GM19238 (cell line): ENCODE measurements around the gene TNFRSF18.
"Not testable (repeated sequence)": the region's sequence is repeated elsewhere in the genome, so short reads cannot be mapped to it uniquely, and the experiment has no call there.

Experiments
- DNase-seq: peaks from one replicate; pipeline ENCODE4 v3.0.0; 2011; ENCODE audit warnings: low spot score; ENCODE audit not compliant: insufficient read length

The TNFRSF18 gene

DNA sequence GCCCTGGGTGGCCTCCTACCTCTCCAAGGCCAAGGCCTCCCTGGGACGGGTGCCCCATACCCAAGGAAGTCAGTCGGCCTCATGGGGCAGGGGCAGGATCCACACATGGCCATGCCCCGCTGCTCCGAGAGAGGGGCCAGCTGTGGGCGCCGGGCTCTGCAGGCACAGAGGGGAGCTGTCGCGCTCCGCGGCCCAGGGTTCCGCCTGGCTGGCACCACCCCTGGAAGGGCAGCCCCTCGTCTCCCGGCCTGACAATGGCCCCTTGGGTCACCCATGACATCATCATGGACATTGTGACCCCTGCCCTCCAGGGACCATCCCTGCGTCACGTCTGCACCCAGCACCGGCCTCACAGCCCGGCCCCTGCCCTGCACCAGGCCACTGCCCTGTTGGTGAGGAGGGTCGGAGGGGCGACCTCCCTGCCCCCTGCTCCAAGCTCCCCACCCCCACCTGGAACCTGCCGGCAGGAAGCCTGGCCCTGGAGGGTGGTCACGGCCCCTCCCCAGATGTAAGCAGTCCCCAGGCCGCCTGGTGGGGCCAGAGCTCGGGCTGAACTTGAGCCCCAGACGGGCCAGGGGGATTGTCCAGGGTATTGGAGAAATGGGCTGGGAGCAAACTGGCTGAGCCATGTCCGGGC lies 26.9 kb downstream of the TNFRSF18 start:
- no peak for DNase-seq

DNA sequence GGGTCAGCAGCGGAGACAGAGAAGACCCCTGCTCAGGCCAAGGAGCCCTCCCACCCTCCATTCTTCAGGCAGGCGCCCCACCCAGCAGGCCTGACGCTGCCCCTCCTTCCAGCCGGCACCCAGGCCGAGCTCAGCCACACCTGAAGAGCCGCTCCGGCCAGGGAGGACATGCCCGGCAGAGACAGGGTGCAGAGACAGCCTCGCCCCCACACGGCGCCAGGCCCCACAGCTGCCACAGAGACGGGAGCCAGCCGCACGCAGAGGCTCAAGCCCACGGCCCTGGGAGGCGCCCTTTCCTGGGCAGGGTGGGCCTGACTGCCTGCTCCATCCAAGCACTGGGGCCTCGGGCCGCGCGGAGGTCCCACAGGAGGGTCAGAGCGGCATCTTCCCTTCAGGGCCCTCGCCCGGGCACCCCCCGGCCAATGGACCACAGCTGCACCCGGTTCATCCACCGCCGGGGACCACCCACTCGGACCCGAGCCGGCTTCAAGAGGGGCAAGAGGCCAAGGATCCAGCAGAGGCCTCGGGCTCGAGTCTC lies 27.5 kb downstream of the TNFRSF18 start:
- no peak for DNase-seq

DNA sequence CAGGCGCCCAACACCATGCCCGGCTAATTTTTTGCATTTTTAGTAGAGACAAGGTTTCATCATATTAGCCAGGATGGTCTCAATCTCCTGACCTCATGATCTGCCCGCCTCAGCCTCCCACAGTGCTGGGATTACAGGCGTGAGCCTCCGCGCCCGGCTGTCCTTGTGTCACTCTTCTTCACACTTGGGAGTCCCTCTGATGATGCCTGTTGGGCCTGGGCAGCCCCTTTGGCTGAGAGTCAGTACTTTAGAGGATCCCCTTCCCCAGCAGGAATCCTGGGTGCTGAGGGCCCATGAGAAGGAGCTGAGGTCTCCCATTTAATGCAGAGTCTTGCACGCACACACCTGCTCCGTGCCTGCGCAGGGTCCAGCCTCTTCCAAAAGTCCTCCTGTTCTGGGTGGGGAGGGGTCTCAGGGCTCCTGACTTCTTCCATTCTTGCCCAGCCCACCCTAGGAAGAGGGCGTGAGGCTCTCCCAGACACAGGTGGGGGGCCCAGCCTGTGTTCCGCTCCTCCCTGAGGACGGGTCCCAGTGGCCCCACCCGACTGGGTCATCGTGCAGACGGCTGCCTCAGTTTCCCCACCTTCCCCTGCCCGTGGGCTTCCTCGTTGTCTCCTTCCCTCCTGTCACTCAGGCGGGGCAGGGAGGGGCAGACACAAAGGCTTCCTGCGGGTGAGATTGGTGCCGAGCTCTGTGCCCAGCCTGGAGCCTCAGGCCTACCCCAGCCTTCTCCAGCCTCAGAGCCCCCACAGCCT lies 28.8 kb downstream of the TNFRSF18 start:
- no peak for DNase-seq

DNA sequence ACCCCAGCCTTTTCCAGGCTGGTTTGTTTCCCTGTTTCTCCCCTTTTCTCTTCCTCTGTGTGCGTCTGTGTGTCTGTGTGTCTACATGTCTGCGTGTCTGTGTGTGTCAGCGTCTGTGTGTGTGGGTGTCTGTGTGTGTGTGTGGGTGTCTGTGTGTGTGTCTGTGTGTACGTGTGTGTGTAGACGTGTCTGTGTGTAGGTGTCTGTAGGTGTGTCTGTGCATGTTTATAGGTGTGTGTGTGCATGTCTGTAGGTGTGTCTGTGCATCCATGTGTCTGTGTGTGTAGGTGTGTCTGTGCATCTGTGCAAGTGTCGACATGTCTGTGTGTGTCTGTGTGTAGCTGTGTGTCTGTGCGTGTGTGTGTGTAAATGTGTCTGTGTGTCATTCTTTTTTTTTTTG lies 29.5 kb downstream of the TNFRSF18 start:
- no peak for DNase-seq

DNA sequence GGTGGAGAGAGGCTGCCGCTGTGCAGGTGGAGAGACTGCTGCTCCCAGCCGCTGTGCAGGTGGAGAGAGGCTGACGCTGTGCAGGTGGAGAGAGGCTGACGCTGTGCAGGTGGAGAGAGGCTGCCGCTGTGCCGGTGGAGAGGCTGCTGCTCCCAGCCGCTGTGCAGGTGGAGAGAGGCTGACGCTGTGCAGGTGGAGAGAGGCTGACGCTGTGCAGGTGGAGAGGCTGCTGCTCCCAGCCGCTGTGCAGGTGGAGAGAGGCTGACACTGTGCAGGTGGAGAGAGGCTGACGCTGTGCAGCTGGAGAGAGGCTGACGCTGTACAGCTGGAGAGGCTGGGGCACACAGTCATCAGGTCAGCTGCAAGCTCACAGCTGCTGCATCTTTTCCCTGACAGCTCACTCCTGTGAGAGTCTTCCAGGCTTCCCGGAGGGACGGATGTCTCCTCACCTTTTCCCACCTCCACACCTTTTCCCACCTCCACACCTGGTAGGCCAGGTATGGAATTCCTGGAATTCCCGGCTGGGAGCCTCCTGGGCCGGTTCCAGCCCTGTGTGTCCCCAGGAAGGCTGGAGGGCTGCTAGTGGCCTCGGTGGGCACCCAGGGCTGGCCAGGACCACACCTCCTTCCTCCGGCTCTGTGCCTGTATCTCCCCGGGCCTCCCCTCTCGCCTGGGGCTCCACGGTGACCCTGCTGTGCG lies 30.2 kb downstream of the TNFRSF18 start:
- DNase-seq: not testable (repeated sequence)

DNA sequence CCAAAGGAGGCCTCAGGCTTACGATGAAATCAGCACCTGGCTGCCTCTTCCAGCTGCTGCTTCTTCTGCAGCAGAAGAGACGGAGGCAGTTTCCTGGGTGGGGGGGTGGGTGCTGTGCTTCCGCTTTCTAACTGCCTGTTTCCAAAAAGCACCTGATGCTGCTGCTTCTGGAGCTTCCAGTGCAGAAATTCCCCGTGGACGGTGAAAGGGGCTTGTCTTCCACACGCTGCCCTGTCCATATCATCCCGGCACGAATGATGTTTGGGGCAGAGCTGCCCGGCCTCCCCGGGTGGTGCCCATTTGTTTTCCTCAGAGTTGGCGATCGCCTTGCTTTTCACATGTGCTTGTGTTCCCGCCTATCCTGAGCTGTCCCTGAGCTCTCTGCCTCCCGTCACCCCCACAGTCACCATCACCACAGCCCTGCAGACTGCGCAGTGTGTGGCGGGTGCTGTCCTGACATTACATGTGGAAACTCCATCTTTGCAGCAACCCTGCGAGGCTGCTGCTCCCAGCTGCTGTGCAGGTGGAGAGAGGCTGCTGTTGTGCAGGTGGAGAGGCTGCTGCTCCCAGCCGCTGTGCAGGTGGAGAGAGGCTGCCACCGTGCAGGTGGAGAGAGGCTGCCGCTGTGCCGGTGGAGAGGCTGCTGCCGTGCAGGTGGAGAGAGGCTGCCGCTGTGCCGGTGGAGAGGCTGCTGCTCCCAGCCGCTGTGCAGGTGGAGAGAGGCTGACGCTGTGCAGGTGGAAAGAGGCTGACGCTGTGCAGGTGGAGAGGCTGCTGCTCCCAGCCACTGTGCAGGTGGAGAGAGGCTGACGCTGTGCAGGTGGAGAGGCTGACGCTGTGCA lies 30.9 kb downstream of the TNFRSF18 start:
- DNase-seq: no peak

DNA sequence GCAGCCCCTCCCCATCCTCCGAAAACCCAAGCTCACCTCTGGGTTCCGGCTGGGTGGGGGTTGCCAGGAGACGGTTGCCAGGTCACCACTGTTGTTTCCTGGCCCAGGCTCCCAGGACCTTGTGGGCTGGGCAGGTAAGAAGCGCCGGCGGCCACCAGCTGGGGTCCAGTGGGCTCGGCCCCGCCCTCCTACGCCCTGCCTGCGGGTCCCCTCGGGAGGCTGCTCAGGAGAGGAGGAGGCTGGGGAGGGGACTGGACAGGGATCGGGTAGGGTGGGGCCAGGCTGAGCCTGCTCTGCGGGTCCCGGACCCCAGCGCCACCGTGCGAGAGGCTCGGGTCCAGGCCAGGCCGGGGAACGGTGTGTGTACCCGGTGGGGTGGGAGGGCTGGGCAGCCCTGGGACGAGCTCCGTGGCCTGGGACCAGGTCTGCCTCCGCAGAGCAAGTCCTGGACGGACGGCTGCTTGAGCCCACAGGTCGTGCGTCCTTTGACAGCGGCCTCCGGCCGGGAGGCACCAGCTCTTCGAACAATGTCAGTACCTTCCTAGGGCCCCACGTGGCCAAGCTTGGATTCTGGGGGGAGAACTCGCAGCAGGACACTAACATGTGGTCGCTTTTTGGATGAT lies 32.5 kb downstream of the TNFRSF18 start, which contains the start of gene TTLL10:
TSS of gene TTLL10 (plus strand) at position 88 of the 623 bp plus-strand sequence. CDS start 5,336 bp downstream, outside the sequence.
- no peak for DNase-seq

DNA sequence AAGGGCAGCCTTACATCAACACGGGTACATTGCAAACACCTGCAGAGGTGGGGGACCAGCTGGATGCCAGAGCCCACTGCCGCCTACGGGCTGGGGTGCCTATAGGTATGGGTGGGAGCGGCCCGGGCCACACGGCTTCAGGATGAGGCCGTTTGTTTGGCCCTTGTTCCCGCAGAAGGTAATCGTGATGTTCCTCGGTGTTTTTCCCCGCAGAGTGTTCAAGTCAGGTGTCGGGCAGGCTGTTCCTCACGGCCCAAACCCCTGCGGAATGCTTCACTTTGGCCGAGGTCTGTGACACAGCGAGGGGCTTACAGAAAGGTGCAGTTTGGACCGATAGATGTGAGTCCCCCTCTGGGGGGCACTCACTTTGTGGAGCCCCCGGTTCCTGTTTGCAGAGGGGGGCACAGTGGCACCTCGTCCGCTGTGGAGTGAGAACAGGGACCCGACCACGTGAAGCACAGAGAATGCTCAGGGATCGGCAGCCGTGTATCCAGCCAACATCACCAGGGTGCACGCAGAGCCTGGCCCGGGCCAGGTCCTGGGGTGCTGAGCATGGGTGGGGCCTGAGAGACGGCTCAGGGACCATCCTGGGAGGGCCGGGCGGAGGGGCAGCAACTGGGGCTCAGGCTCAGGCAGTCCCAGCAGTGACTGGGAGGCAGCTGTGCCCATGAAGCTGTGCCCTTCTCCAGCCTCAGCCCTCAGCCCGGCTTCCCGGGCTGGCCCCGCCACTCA lies 33.2 kb downstream of the TNFRSF18 start:
- no peak for DNase-seq

DNA sequence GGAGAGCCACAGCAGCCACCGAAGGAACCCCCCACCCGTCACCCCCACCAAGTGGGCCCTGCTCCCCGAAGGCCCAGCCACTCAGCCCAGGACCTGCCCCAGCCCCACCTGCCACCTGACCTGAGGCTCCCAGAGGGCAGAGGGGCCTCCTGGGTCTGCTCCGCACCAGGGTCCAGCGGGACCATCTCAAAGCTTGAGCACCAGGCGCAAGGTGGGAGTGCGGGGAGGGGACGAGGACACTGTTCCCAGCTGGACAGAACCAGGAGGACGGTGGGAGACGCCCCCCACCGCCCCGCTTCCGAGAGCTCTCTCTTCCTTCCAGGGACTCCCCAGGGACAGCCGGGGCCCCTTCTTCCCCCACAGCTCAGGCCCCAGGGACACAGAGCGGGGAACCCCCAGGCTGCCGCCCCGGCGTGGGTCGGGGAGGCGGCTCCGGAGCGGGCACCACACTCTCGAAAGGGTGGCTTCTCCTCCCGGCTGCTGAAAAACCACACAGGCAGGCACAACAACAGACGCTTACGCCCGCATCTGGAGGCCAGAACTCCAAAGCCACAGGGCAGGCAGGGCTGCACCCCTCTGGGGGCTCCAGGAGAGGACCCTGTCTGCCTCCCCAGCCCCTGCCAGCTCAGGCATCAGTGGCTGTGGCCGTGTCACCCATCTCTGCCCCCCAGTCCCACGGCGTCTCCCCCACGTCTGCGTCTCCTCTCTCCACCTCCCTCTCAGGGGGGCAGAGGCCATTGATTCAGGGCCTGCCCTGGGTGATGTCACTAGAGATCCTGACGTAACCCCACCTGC lies 34.6 kb downstream of the TNFRSF18 start:
- no peak for DNase-seq

DNA sequence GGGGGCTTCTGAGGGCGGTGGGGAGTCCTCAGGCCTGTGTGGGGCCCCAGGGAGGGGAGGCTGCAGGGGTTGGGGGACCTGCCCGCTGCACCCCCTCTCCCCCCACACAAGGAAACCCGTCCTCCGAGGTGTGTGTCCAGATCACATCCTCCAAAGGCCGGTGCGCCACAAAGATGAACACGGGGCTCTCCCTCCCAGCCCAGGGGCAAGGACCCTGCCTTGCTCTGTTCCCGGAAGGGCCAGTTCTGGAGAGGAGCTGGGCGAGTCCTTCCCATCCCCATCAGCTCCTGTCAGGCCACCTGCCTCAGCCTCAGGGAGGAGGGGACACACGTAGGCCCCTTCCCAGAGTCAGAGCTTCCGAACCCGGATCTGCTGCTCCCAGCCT lies 35.2 kb downstream of the TNFRSF18 start:
- DNase-seq: no peak

DNA sequence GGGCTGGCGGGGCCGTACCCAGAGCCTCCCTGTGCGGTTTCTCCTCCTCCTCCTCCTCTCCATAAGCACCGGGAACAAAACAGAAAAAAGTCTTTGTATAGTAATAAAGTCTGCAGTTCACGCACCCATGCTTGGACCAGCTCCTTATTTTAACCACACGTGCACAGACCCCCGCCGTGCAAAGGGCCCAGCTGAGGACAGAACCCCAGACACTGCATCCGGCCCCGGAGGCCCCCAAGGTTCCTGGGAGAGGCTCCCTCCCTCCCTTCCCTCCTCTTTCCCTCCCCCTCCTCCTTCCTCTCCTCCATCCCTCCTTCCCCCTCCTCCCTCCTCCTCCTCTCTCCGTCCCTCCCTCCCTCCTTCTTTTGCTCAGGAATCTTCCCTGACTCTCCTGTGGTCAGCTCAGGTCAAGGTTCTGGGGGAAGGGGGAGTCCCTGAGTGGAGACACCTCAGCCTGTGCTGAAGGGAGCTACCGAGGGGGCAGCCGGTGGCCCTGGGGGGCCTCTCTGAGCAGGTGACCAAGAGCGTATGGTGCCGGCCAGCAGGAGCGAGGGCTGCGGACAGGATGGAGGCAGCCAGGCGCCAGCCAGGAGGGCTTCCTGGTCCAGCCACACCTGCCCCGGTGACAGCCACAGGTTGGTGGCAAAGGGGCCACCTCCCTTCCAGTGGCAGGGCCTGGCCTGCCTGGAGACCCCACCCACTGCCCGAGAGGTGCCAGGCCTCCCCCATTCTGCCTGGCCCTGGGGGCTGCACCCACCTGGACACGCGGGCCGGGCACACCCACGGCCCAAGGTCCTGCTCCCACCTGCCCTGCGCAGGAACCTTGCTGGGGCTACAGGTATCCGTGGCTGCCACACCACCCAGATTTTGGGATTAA lies 35.9 kb downstream of the TNFRSF18 start:
- DNase-seq: no peak

DNA sequence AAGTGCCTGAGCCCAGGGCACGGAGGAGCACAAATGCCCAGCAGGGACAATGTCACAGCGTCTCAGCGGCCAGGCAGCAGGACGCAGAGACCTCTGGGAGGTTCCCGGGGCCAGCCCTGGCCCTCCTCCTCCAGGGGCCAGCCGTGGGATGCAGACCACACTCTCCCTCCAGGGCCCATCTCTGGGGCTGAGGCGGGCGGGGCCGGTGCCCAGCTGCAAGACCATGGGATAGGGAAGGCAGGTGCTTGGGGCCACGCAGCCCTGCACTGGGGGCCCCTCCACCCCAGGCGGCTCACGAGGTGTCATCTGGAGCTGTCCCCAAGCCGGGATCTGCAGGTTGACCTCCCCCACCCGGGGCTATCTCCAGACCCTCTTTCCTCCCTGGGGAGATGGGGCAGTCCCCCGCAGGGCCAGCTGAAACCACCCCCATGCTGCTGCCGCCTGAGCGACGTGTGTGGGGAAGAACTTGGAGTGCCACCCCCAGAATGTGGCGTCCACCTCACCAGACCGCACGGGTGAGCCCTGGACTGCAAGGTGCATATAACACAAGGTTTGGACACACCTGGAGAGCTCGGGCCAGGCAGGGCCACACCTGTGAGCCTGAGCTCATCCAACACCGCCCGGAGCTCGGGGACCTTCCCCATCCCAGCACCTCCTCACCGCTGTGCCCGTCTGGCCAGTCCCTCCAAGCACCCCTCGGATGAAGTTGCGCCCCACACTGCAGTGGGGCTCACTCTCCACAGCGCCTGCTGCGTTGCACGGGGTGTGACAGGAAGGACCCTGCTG lies 36.8 kb downstream of the TNFRSF18 start:
- no peak for DNase-seq

DNA sequence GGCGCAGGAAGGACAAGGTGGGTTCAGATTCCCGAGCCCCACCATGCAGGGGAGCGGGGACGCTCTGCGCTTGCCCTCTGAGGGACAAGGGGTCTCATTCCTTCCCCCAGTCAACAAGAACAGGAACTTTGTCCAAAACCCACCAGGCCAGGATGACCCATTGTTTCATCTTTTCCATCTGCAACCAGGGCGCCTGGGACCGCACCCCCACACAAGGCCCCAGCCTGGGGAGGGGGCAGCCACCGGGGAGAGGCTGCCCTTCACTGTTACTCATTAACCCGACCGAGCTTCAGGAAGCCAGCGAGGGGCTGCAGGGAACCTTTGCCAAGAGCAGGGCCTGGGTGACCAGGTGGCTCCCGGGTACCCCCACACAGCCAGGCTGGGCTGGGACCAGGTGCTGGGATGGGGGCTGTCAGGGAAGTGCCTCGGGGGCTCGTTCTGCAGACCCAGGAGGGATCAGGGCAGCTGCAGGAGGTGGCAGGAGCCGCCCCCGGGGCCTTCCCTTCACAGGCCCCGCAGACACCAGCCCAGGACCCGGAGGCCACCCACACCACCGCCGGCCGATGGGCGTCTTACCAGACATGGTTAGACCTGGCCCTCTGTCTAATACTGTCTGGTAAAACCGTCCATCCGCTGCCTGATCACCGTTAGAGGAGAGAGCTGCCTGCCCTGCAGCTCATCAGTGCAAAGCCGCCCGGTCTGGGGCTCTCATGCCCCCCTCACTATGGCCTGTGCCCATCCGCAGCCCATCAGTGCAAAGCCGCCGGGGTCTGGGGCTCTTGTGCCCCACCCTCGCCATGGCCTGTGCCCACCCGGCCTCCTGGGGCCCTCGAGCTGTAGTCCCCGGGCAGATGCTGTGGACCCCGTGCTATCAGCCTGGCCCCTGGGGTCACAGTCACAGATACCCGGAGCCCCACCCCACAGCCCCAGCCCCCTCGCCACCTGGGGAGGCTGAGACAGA lies 37.7 kb downstream of the TNFRSF18 start:
- DNase-seq: no peak

DNA sequence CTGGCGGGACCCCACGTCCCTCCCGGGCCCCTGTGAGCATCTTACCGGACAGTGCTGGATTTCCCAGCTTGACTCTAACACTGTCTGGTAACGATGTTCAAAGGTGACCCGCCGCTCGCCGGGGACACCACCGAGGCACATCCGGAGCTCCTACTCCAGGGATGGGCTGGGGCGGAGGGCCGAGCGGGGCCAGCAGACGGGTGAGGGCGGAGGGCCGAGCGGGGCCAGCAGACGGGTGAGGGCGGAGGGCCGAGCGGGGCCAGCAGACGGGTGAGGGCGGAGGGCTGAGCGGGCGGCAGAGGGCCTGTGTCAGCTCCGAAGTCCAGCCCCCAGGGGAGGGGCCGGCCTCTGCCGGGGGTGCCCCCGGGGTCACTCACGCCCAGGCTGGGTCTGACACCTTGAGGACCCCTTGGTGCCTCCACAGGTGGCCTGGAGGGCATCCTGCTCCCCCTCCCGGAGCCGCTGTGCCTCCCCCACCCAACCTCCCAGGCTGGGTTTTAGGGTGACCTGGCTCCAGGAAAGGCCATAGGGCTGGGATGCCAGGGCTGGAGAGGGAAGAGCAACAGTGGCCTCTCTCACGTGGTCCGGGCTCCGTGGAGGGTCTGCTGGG lies 38.4 kb downstream of the TNFRSF18 start:
- DNase-seq: no peak

DNA sequence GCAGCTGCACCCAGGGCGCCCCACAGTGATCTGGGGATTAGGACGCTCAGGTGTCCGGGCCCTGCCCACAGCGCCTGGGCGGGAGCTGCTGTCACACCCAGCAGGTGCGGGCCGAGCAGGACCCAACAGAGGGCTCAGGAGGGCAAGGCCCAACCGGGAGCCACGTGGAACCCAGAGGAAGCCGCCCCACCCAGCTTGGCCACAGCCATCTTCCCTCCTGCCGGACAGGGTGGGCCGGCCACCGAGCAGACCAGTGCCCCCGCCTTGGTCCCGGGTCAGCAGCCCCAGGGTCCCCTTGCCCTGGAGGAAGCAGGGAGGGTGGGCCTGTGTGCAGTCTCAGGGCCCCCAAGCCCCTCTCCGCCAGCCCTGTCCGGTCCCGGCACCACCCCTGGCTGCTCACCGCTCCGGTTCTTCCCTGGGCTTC lies 39.0 kb downstream of the TNFRSF18 start:
- DNase-seq: no peak
